Measurements from ENCODE around the gene TEX2. TPM values are rescaled to one million over a fixed set of nuclear protein-coding genes. Genes with fewer than 3 reads are reported as not detected.

The TEX2 gene
- total RNA-seq, 1 donor: 17.5 TPM

DNA sequence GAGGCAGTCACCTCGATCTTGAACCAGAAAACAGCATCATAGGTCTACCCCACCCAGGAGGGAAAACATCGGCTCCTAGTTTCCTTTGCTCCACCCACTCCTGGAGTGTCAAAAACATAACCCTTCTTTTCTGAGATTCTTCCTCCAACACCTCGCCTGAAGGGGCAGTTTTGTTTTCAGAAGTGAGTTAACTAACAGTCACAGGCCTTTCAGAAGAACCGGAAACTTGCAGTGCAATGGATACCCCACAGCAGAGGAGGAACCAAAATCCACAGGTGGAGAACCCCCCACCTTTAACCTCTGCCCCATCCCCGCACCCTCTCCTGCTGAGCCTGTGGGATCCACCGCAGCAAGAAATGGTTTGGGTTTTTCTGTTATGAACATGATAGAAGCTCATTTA is 7.8 kb upstream of the TEX2 start:
- peak in 1 of 3 donors; percentile 17 for DNase-seq (ENCODE audit: low read depth in 2 of 3, low spot score in 2 of 3)

DNA sequence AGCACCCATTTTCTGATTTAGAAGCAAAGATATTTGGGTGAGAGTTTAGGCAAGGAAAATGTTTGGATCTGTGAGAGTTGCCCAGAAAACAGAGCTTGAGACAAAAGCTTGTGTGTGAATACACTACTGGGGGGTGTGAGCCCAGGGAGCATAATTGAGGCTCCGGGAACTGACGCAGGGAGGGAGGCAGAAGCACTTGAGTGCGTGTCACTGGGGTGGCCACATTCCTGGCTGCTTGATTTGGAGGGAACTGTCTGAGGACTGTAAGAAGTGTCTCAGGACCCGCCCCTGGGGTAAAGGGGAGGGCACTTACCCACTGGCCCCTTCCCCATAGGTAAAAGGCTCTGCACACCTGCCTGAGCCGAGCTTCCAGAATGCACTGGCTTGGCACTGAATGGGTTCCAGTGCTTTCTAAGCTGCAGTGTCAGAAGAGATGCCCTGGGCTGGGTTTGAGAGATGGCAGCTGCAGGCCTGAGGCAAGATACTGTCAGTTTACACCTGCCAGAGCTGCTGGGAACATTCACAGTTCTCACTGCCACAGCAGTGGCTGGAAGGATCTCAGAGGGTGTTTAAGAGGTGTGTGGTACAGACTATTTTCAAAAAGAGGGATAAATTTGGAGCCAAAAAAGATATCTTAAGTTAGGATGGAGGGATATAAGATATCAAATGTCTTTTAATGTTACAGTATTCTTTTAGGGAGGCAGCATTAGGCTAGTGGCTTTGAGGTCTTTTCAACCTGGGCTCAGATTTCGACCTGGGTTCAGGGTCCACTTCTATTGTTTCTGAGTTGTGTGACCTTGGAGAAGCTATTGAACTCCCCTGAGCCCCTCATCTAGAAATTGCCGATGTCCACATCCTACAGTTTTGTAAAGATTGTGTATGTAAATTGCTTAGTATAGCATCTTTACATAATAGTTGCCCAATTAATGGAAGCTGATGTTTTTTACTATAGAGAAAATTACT is 6.9 kb upstream of the TEX2 start:
- DNase-seq (ENCODE audit: low read depth in 2 of 3, low spot score in 2 of 3): no peak

DNA sequence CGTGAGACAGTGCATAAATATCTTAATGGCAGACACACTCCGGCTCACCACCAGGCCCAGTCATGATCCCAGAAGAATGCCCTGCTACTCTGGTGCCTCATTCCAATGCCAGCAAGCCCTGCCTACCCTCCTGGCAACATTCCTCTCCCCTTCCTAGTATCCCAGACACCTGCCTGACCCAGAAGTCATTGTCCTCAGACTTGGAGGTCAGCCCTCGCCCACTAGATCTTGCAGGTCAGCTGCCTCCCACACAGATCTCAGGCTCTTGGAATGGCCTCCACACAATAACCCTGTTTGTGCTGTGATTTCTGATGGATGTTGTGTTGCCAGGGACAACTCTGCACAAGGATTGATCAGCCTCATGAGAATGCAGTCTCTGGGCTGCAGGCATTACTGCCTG is 1.8 kb upstream of the TEX2 start:
- no peak for DNase-seq (ENCODE audit: low read depth in 2 of 3, low spot score in 2 of 3)

DNA sequence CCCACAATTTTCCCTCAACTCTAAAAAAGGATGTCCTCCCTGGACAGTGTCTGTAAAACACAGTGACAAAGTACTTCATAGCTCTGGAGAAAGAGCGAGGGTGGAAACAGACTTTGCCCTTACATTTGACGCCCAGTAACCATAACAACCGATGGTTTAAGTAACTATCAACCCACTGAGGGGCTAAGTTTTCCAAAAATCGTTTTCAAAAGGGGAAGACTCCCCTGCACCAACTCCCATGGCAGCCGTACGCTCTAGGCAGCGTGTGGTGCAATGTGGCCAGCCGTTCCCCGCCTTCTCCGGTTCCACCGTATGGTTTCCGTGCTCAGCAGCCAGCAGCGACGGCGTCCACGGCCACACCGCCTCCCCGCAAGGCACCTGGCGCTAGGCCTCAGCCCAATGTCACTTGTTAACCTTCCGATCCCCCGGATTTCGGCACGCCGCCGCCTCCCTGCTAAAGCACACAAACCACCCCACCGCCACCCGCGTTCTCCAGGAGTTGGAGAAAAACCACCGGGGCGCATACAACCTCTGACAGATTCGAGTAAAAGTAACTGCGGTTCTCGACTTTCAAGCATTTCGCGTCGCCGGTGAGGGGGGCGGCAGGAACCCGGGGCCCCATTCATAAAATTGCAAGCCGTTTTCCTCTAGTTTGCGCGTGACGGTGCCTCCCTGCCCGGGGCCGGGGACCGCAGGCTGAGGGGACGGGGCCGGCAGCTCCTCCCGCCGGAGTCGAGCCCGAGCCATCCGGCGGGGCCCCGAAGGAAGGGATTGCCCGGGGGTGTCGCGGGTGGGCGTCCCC is 661 bp downstream of the TEX2 start:
- peak; percentile 41 to 58 (median 57) for DNase-seq (ENCODE audit: low read depth in 2 of 3, low spot score in 2 of 3)

DNA sequence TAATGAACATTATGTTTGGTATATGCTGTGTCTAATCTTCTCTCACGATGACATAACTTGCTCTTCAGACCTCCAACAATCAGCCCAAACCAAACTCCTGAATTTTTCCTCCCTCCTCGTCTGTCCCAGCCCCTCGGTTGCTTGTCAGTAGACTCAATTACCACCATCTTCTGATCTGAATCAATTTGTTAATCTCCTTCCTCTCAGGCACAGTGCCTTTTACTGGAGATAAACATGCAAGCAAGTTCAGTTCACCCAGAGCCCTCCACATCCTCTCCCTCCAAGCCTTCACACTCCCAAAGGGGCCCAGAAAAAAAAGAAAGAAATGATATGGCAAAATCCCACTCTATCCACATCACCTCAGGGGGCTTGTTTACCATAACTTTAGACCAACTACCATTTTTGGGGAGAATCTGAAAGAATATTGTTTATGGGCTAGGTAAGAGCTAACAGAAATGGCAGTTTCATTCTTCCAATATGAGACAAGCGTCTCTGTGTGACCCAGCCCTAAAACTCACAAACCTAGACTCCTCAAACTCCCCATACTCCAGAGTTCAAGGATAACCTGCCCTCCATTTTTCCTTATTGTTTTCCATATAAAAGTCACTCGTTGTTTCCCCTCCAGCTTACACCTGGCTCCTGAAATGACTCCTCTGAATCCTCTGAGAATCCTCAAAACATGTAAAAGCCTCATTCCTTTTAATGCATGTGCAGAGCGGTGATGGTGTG is 1.5 kb downstream of the TEX2 start:
- no peak for DNase-seq (ENCODE audit: low read depth in 2 of 3, low spot score in 2 of 3)

DNA sequence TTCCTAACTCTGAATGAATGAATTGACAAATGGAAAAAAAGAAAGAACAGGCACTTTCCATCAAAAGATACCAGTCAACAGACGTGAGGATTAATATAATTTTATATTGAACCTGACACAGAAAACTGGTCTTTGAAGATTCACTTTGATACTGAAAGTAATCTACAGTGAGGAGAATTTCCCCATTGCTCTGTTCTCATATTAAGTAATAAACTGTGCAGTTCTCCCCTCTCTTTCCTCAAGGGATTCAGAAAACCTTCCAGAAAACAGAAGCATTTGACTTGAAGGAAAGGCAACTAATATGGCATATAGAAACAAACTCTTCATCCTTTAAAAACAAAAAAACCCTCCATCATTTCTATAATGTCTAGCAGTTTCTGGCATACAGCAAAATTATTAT is 2.2 kb downstream of the TEX2 start:
- no peak for DNase-seq (ENCODE audit: low read depth in 2 of 3, low spot score in 2 of 3)

GRCh38 chr17:64259922-64260321 is 3.1 kb downstream of the TEX2 start:
- DNase-seq (ENCODE audit: low read depth in 2 of 3, low spot score in 2 of 3): no peak

DNA sequence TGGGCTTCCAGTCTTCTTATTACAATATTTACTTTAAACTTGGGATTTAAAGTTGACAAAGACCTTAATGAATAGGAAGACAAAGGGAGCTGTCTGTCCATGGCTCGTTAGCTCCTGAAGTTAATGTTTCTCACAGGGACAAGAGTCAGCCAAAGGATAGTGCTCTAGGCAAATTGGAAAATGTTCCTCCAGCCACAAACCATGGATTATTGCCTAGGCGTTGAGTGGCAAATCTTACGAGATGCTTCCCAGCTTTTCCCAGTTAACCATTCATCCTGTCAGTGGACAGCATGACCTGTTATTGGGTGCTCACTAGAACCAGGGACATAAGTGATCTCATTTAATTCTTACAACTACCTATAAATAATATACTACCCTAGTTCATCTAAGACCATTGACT is 3.6 kb downstream of the TEX2 start:
- no peak for DNase-seq (ENCODE audit: low read depth in 2 of 3, low spot score in 2 of 3)

- DNase-seq (ENCODE audit: low read depth in 2 of 3, low spot score in 2 of 3): no peak
Observed at GRCh38 chr17:64256913-64257807, 5.9 kb downstream of the TEX2 start.

- no peak for DNase-seq (ENCODE audit: low read depth in 2 of 3, low spot score in 2 of 3)
Observed at GRCh38 chr17:64255764-64256163, 7.3 kb downstream of the TEX2 start.

- no peak for DNase-seq (ENCODE audit: low read depth in 2 of 3, low spot score in 2 of 3)
Observed at GRCh38 chr17:64254755-64255154, 8.3 kb downstream of the TEX2 start.

DNA sequence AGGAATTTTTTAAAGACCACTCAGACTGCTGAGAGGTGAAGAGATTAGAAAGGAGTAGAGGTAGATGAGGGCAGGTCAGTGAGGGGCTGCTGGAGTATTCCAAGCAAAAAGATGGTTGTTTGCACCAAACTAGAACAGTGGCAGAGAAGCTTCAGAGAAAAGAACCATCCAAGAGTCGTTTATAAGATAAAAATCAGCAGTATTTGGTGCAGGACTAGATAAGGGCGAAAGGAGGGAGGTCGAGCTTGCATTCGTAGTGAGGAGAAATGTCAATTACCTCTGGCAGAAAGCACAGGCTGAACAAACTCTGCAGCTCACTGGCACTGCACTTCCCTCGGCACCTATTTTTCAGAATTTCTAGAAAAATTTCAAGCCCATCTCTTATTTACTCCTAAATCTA is 9.6 kb downstream of the TEX2 start:
- no peak for DNase-seq (ENCODE audit: low read depth in 2 of 3, low spot score in 2 of 3)

DNA sequence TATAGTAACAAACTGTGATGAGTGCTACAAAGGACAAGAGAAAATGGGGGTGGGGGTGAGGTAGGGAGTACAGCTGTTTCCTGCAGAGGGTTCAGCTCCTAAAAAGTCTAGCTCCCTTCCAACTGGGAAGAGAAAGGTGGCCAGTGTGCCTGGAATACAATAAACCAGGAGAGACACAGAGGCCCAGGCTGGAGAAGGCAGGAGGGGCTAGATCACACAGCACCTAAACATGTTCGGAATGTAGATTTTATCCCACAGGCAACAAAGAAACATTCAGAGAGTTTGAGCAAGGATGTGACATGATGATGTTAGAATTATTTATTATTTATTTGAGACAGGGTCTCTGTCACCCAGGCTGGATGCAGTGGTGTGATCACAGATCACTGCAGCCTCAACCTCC is 10.2 kb downstream of the TEX2 start:
- no peak for DNase-seq (ENCODE audit: low read depth in 2 of 3, low spot score in 2 of 3)

GRCh38 chr17:64250233-64250835 is 12.7 kb downstream of the TEX2 start:
- no peak for DNase-seq (ENCODE audit: low read depth in 2 of 3, low spot score in 2 of 3)

- DNase-seq (ENCODE audit: low read depth in 2 of 3, low spot score in 2 of 3): no peak
Observed at GRCh38 chr17:64247836-64248235, 15.2 kb downstream of the TEX2 start.

- DNase-seq (ENCODE audit: low read depth in 2 of 3, low spot score in 2 of 3): no peak
Observed at GRCh38 chr17:64245218-64246145, 17.6 kb downstream of the TEX2 start.

DNA sequence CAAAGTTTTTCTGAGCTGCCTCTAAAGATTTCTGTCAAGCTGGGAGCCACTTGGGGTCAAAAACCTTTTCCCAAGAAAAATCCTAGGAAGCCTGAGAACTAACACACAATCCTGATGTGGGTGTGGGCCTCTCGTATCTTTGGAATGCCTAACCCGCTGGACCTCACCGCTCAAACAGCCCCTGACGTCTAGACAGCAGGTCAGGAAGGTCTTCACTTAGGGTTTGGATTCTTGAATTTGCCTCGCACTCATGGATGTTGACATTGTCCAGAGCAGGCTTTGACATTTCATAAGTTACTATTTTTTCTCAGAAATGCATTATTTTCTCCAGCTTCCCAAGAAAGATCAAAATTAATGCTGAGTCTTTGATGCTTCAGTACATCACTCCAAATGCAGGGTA is 18.9 kb downstream of the TEX2 start:
- DNase-seq (ENCODE audit: low read depth in 2 of 3, low spot score in 2 of 3): no peak

GRCh38 chr17:64243340-64243739 is 19.7 kb downstream of the TEX2 start:
- no peak for DNase-seq (ENCODE audit: low read depth in 2 of 3, low spot score in 2 of 3)

GRCh38 chr17:64242633-64243032 is 20.4 kb downstream of the TEX2 start:
- no peak for DNase-seq (ENCODE audit: low read depth in 2 of 3, low spot score in 2 of 3)
